Esophagus squamous epithelium (tissue), 4 donors: ENCODE results near the gene OPTN.

Experiments
- CTCF ChIP-seq, 6 experiments: fragments of 450-650 bp in 4 of 6; fragments of 200-600 bp in 2 of 6; sonication (generic) in 2 of 6; IDR thresholded peaks; one replicate each; pipeline ENCODE4 v1.5.1; 2016 to 2019; ENCODE audit warnings: antibody characterized with exemption in 6 of 6, mild to moderate bottlenecking in 4 of 6, moderate library complexity in 4 of 6
- POLR2A ChIP-seq, 4 donors: fragments of 450-650 bp; IDR thresholded peaks; one replicate each; pipeline ENCODE4 v1.6.1; 2017; ENCODE audit warnings: antibody characterized with exemption in 4 of 4, mild to moderate bottlenecking in 4 of 4, moderate library complexity in 3 of 4

DNA sequence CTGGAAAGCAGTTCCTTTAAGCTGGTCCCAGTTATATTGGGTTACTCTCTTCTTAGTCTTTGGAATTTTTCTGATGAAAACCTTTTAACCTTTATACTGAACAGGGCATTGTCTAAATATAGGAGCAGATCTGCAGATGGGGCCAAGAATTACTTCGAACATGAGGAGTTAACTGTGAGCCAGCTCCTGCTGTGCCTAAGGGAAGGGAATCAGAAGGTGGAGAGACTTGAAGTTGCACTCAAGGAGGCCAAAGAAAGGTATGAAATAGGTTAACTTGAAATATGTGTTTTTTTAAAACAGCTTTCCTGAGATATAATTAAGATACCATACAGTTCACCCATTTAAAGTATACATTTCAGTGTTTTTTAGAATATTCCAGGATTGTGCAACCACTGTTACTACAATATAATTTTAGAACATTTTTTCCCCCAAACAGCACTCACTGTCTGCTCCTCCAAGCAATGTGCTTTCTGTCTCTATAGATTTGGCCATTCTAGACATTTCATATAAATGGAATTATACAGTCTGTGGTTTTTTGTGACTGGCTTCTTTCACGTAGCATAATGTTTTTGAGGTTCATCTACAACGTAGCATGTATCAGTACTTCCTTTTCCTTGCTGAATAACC is 18.9 kb downstream of the OPTN start:
- TF ChIP-seq POLR2A (IDR thresholded peaks at IDR 0.05) (no peak), CTCF (IDR thresholded peaks at IDR 0.05) (no peak)
